K562 (cell line): ENCODE measurements around the gene HECW1. TPM values are rescaled to one million over a fixed set of nuclear protein-coding genes. Genes with fewer than 3 reads are reported as not detected.

Source experiments
- BRD4 ChIP-seq: fragments of 200-600 bp; sonication (generic); IDR thresholded peaks from 2 replicates; pipeline ENCODE4 v1.6.1; 2017; ENCODE audit warnings: inconsistent platforms
- CC2D1A ChIP-seq: fragments of 450-650 bp; IDR thresholded peaks from 2 replicates; pipeline ENCODE4 v1.6.1; 2017; ENCODE audit warnings: mild to moderate bottlenecking
- HDAC3 ChIP-seq: fragments of 450-650 bp; IDR thresholded peaks from 2 replicates; pipeline ENCODE4 v1.6.1; 2018; ENCODE audit warnings: borderline replicate concordance, mild to moderate bottlenecking, moderate library complexity; ENCODE audit not compliant: partially characterized antibody
- MAZ ChIP-seq, 2 experiments: fragments of 450-650 bp in 1 of 2; sonication (generic) in 1 of 2; formaldehyde crosslinking; IDR thresholded peaks in 1 of 2; conservative IDR thresholded peaks in 1 of 2; 2 replicates each; pipeline versions ENCODE4 v1.4.0 to v1.5.0; 2020; ENCODE audit warnings: mild to moderate bottlenecking in 1 of 2, missing genetic modification reagents in 1 of 2
- RBM22 ChIP-seq: fragments of 200-400 bp; formaldehyde crosslinking; IDR thresholded peaks from 2 replicates; pipeline ENCODE4 v1.6.1; 2018; ENCODE audit warnings: low read length, low read depth; ENCODE audit not compliant: poor library complexity, severe bottlenecking
- REST ChIP-seq, 2 experiments: fragments of 450-650 bp; formaldehyde crosslinking in 1 of 2; IDR thresholded peaks; 2 replicates each; pipeline versions ENCODE4 v1.4.0 to v1.6.1; 2014 to 2020; ENCODE audit warnings: mild to moderate bottlenecking in 2 of 2, borderline replicate concordance in 1 of 2, low read depth in 1 of 2
- TAF7 ChIP-seq: fragments of 450-650 bp; IDR thresholded peaks from 2 replicates; pipeline ENCODE4 v1.6.1; 2016; ENCODE audit warnings: missing genetic modification characterization, missing compliant biosample characterization
- TRIM24 ChIP-seq, 2 experiments: fragments of 450-650 bp; IDR thresholded peaks; 2 replicates each; pipeline ENCODE4 v1.6.1; 2016
- ZBTB26 ChIP-seq: fragments of 450-650 bp; formaldehyde crosslinking; IDR thresholded peaks from 2 replicates; pipeline ENCODE4 v1.4.0; 2022; ENCODE audit warnings: missing genetic modification characterization
- ZBTB7A ChIP-seq: IDR thresholded peaks from 2 replicates; pipeline ENCODE4 v1.6.1; 2011; ENCODE audit warnings: low read depth, mild to moderate bottlenecking, low read length, moderate library complexity, borderline replicate concordance; ENCODE audit not compliant: control insufficient read depth
- ZKSCAN3 ChIP-seq: fragments of 250-450 bp; sonication (Bioruptor Pico); IDR thresholded peaks from 2 replicates; pipeline ENCODE4 v1.4.0; 2020
- polyA plus RNA-seq, 8 experiments: library from polyadenylated mRNA; depleted of rRNA in 4 of 8; stranded (reverse) in 5 of 8; unstranded in 3 of 8; fragments of >200 nt; fragmentation: Nextera tagmentation in 2 of 8; fragmentation: Illumina TruSeq in 1 of 8; extraction: Ambion mirVana in 2 of 8; extraction: Trizol in 1 of 8; gene quantifications; 2 replicates each; pipeline versions ENCODE4 v1.2.1 to v1.2.3, GENCODE V29; 2011 to 2014; ENCODE audit warnings: inconsistent platforms in 1 of 8, missing spikeins in 1 of 8
- total RNA-seq, 7 experiments: library from RNA; depleted of rRNA in 6 of 7; stranded (reverse); fragments of >200 nt in 6 of 7; fragmentation: Illumina TruSeq in 2 of 7; extraction: Trizol in 2 of 7; gene quantifications; 2 replicates each; pipeline versions ENCODE4 v1.2.1 to v1.2.3, GENCODE V29; 2011 to 2021; ENCODE audit warnings: low replicate concordance in 1 of 7
- TF ChIP-seq, protein P1 (sequence below): fragments of 250-450 bp; sonication (Bioruptor Pico); IDR thresholded peaks from 2 replicates; pipeline ENCODE4 v1.4.0; 2020

The HECW1 gene
- total and polyA plus RNA-seq, 9 of the 15 experiments (the other 6 are each of a cell fraction or from before 2014, with no cell fraction given), result 0.07 to 0.31 (median 0.13) TPM; not detected in 4

DNA sequence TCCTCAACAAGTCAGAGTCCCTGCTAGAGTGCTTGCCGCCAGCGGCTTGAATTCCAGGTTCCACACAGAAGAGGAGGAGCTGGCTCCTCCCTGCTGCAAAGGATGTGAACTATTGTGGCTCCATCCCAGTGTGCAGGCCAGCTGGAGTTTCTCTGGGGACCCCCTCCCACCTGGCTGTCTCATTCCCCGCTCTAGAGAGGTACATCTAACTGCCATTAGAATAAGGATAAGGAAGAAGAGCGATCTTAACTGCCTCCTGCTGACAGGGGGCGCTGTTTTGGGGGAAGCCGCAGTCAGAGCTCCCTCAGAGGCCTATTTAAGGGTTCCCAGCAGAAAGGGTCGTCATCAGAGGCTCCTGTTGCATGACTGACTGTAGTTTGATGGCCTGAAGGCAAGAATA lies 40.8 kb upstream of the HECW1 start (continued):
- TF ChIP-seq, protein P1, sequence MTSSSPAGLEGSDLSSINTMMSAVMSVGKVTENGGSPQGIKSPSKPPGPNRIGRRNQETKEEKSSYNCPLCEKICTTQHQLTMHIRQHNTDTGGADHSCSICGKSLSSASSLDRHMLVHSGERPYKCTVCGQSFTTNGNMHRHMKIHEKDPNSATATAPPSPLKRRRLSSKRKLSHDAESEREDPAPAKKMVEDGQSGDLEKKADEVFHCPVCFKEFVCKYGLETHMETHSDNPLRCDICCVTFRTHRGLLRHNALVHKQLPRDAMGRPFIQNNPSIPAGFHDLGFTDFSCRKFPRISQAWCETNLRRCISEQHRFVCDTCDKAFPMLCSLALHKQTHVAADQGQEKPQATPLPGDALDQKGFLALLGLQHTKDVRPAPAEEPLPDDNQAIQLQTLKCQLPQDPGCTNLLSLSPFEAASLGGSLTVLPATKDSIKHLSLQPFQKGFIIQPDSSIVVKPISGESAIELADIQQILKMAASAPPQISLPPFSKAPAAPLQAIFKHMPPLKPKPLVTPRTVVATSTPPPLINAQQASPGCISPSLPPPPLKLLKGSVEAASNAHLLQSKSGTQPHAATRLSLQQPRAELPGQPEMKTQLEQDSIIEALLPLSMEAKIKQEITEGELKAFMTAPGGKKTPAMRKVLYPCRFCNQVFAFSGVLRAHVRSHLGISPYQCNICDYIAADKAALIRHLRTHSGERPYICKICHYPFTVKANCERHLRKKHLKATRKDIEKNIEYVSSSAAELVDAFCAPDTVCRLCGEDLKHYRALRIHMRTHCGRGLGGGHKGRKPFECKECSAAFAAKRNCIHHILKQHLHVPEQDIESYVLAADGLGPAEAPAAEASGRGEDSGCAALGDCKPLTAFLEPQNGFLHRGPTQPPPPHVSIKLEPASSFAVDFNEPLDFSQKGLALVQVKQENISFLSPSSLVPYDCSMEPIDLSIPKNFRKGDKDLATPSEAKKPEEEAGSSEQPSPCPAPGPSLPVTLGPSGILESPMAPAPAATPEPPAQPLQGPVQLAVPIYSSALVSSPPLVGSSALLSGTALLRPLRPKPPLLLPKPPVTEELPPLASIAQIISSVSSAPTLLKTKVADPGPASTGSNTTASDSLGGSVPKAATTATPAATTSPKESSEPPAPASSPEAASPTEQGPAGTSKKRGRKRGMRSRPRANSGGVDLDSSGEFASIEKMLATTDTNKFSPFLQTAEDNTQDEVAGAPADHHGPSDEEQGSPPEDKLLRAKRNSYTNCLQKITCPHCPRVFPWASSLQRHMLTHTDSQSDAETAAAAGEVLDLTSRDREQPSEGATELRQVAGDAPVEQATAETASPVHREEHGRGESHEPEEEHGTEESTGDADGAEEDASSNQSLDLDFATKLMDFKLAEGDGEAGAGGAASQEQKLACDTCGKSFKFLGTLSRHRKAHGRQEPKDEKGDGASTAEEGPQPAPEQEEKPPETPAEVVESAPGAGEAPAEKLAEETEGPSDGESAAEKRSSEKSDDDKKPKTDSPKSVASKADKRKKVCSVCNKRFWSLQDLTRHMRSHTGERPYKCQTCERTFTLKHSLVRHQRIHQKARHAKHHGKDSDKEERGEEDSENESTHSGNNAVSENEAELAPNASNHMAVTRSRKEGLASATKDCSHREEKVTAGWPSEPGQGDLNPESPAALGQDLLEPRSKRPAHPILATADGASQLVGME (CRISPR knock-in tag), result no peak
- no peak for TF ChIP-seq RBM22
- TF ChIP-seq ZKSCAN3, result no peak
- TF ChIP-seq BRD4, result no peak
- TF ChIP-seq TRIM24 (IDR thresholded peaks at IDR 0.05), result no peak
- 0 out of 2 replicates have a peak, but pooled peaks have one; percentile 16 for TF ChIP-seq ZBTB7A
- TF ChIP-seq ZBTB26 (CRISPR knock-in tag), result no peak
- TF ChIP-seq TAF7, result no peak
- TF ChIP-seq HDAC3, result no peak
- TF ChIP-seq REST (IDR thresholded peaks at IDR 0.05; ENCODE audit: borderline replicate concordance), result peak; percentile 33; the same call in 1 of the 2 replicates
- TF ChIP-seq REST (CRISPR knock-in tag; IDR thresholded peaks at IDR 0.05; ENCODE audit: low read depth), result no peak
- peak in 1 of 2 experiments; percentile 19; a peak in 1 of 4 replicates for TF ChIP-seq MAZ (CRISPR knock-in tag; conservative IDR thresholded peaks at IDR 0.05 in 1 of 2, IDR thresholded peaks at IDR 0.05 in 1 of 2)
- peak; percentile 78 for TF ChIP-seq CC2D1A
